Panc1 (cell line): ENCODE measurements around the gene ZBTB20. TPM values are rescaled to one million over a fixed set of nuclear protein-coding genes. Genes with fewer than 3 reads are reported as not detected.

Source experiments
- ATAC-seq: fragments of 200-7000 bp; cut with Tn5 transposase; 2 replicates; pipeline ENCODE4 v1.9.1; 2020; ENCODE audit warnings: mild to moderate bottlenecking, moderate library complexity
- BruUV-seq: library from RNA; stranded (reverse); fragments of 400-500 nt; replicated peaks from 2 replicates; lab custom pipeline; 2021; lab: Mats Ljungman, UMichigan
- CTCF ChIA-PET: fragments of 300-600 bp; sonication (Branson Sonifier 250); formaldehyde crosslinking; loops from one replicate; lab custom pipeline; 2022; ENCODE audit warnings: antibody characterized with exemption; lab: Charles Lee
- POLR2A ChIA-PET: fragments of 300-600 bp; sonication (Branson Sonifier 250); formaldehyde crosslinking; loops from one replicate; lab custom pipeline; 2022; ENCODE audit warnings: antibody characterized with exemption; lab: Charles Lee
- DNase-seq: peaks from one replicate; pipeline ENCODE4 v3.0.0-alpha.2; 2010; ENCODE audit warnings: low read depth, low spot score
- H3K27ac ChIP-seq: 2 replicates; pipeline ENCODE4 v1.5.1; 2011; ENCODE audit warnings: mild to moderate bottlenecking, low read length, inconsistent platforms
- H3K27me3 ChIP-seq: fragments of 200-500 bp; sonication (Bioruptor generic); 2 replicates; pipeline ENCODE4 v1.6.0; 2014; ENCODE audit warnings: low read length, inconsistent platforms; ENCODE audit not compliant: control insufficient read depth, insufficient read depth
- H3K36me3 ChIP-seq: fragments of 200-500 bp; sonication (Bioruptor generic); 2 replicates; pipeline ENCODE4 v1.5.1; 2014; ENCODE audit warnings: inconsistent platforms, mild to moderate bottlenecking, low read length, moderate library complexity; ENCODE audit not compliant: control insufficient read depth, insufficient read depth
- H3K4me1 ChIP-seq: 2 replicates; pipeline ENCODE4 v1.5.1; 2011; ENCODE audit warnings: inconsistent platforms, mild to moderate bottlenecking, low read length, moderate library complexity; ENCODE audit not compliant: control insufficient read depth, insufficient read depth
- H3K4me3 ChIP-seq, 2 experiments: 2 replicates each; pipeline ENCODE4 v1.5.1; 2011 to 2012; ENCODE audit warnings: low read depth in 2 of 2, low read length in 2 of 2, mild to moderate bottlenecking in 2 of 2, inconsistent platforms in 1 of 2, moderate library complexity in 1 of 2
- H3K9me3 ChIP-seq: fragments of 200-500 bp; sonication (Bioruptor generic); 2 replicates; pipeline ENCODE4 v1.5.1; 2014; ENCODE audit warnings: low read depth, mild to moderate bottlenecking, inconsistent platforms, low read length, moderate library complexity; ENCODE audit not compliant: control insufficient read depth, insufficient read depth
- POLR2AphosphoS5 ChIP-seq: IDR thresholded peaks from 2 replicates; pipeline ENCODE4 v1.6.1; 2012; ENCODE audit warnings: mild to moderate bottlenecking, low read depth, low read length, moderate library complexity
- SIN3A ChIP-seq: IDR thresholded peaks from 2 replicates; pipeline ENCODE4 v1.6.1; 2012; ENCODE audit warnings: low read depth, mild to moderate bottlenecking, low read length, moderate library complexity, borderline replicate concordance; ENCODE audit not compliant: insufficient read depth
- TCF7L2 ChIP-seq: IDR thresholded peaks from 2 replicates; pipeline ENCODE4 v1.6.1; 2011; ENCODE audit warnings: mild to moderate bottlenecking, low read depth, low read length, inconsistent platforms
- in situ Hi-C: cut with HindIII; loops from 2 replicates; pipeline ENCODE4 v1.10.0; 2016; ENCODE audit warnings: low sequenced_read_pairs, low pct_unique_long_range_greater_than_20kb
- intact Hi-C: fragments of 100-400 bp; cut with micrococcal nuclease; formaldehyde crosslinking; loops from one replicate; pipeline ENCODE4 v1.10.0; 2022; ENCODE audit not compliant: unreplicated experiment
- total RNA-seq: library from RNA; stranded (reverse); gene quantifications from one replicate; pipeline ENCODE4 v1.2.1, GENCODE V29; 2021; ENCODE audit not compliant: unreplicated experiment
- TF ChIP-seq, protein P1 (sequence below): fragments of 450-650 bp; IDR thresholded peaks from 2 replicates; pipeline ENCODE4 v1.5.1; 2017; ENCODE audit warnings: mild to moderate bottlenecking
- TF ChIP-seq, protein P2 (sequence below), 2 experiments: IDR thresholded peaks; 2 replicates each; pipeline ENCODE4 v1.6.1; 2011 to 2012; ENCODE audit warnings: low read depth in 2 of 2, control low read depth in 1 of 2, low read length in 1 of 2, mild to moderate bottlenecking in 1 of 2, moderate library complexity in 1 of 2; ENCODE audit not compliant: insufficient read depth in 1 of 2

ZBTB20 gene
- total RNA-seq, 1 experiment from 2014 or later: 4.1 TPM

DNA sequence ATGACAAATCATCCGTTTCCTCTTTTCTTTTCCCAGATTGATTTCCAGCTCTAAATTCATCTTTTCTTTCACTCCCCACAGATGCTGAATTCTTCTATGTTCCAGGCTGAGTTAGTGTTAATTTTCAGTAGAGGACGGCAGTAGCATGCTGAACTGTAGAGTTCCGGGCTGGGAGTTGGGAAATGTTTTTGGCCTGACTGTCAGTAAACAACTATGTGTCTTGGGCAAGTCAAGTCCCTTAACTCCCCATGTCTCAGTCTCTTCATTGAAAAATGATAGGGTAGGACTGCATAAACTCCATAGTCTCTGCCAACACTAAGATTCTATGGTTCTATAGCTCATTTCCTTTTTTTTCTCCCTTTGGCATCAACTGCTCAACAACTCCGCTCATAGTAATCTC is 519.3 kb downstream of the ZBTB20 start:
- H3K4me1 ChIP-seq: peaks cover 12% of the 10 kb centered on the region; the same call in 1 of the 2 replicates
- no peaks in the 10 kb centered on the region for H3K9me3 ChIP-seq
- no TSS peak for BruUV-seq
- intact Hi-C loops: no loop called here
- TF ChIP-seq, protein P1, sequence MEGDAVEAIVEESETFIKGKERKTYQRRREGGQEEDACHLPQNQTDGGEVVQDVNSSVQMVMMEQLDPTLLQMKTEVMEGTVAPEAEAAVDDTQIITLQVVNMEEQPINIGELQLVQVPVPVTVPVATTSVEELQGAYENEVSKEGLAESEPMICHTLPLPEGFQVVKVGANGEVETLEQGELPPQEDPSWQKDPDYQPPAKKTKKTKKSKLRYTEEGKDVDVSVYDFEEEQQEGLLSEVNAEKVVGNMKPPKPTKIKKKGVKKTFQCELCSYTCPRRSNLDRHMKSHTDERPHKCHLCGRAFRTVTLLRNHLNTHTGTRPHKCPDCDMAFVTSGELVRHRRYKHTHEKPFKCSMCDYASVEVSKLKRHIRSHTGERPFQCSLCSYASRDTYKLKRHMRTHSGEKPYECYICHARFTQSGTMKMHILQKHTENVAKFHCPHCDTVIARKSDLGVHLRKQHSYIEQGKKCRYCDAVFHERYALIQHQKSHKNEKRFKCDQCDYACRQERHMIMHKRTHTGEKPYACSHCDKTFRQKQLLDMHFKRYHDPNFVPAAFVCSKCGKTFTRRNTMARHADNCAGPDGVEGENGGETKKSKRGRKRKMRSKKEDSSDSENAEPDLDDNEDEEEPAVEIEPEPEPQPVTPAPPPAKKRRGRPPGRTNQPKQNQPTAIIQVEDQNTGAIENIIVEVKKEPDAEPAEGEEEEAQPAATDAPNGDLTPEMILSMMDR: no peak
- TF ChIP-seq POLR2AphosphoS5: no peak
- TF ChIP-seq, protein P2, sequence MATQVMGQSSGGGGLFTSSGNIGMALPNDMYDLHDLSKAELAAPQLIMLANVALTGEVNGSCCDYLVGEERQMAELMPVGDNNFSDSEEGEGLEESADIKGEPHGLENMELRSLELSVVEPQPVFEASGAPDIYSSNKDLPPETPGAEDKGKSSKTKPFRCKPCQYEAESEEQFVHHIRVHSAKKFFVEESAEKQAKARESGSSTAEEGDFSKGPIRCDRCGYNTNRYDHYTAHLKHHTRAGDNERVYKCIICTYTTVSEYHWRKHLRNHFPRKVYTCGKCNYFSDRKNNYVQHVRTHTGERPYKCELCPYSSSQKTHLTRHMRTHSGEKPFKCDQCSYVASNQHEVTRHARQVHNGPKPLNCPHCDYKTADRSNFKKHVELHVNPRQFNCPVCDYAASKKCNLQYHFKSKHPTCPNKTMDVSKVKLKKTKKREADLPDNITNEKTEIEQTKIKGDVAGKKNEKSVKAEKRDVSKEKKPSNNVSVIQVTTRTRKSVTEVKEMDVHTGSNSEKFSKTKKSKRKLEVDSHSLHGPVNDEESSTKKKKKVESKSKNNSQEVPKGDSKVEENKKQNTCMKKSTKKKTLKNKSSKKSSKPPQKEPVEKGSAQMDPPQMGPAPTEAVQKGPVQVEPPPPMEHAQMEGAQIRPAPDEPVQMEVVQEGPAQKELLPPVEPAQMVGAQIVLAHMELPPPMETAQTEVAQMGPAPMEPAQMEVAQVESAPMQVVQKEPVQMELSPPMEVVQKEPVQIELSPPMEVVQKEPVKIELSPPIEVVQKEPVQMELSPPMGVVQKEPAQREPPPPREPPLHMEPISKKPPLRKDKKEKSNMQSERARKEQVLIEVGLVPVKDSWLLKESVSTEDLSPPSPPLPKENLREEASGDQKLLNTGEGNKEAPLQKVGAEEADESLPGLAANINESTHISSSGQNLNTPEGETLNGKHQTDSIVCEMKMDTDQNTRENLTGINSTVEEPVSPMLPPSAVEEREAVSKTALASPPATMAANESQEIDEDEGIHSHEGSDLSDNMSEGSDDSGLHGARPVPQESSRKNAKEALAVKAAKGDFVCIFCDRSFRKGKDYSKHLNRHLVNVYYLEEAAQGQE (IDR thresholded peaks at IDR 0.05; ENCODE audit: insufficient read depth in 1 of 2, low read depth in 2 of 2, low read length in 1 of 2): no peak
- TF ChIP-seq SIN3A: no peak
- TF ChIP-seq TCF7L2: no peak
- no peak overlapping the region for H3K27ac ChIP-seq
- ATAC-seq (no peak), DNase-seq (no peak)
- no peak overlapping the region for H3K4me3 ChIP-seq
- ChIA-PET POLR2A (no interaction called here), CTCF (no interaction called here)
- in situ Hi-C loops: no loop called here
- H3K27me3 ChIP-seq: no peaks in the 10 kb centered on the region
- H3K36me3 ChIP-seq: no peaks in the 10 kb centered on the region

DNA sequence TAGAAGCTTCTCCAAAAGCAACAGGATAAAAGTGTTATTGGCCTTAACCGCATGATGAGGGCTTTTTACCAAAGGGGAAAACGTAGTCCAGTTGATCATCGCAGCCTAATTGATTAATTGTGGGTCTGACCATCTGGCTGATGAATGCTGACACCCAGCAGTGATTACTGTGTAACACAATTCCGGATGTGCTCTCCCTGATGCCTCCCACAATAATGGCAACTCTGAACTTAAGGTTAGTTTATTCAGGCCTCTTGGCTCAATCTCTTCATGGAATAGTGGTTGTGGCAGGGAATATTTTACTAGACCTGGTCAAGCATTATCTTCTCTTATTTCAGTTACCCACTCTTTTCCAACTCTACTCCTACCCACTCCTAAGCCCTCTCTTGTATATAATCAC is 520.3 kb downstream of the ZBTB20 start:
- Histone ChIP-seq H3K36me3 (no peaks in the 10 kb centered on the region), H3K27me3 (no peaks in the 10 kb centered on the region), H3K4me1 (peaks cover 12% of the 10 kb centered on the region; the same call in 1 of the 2 replicates), H3K27ac (no peak overlapping the region), H3K4me3 (no peak overlapping the region), H3K9me3 (no peaks in the 10 kb centered on the region)
- ChIA-PET POLR2A (no interaction called here), CTCF (no interaction called here)
- BruUV-seq: no TSS peak
- in situ Hi-C loops: no loop called here
- intact Hi-C loops: no loop called here
- DNase-seq (no peak), ATAC-seq (no peak)
- TF ChIP-seq SIN3A: no peak
- TF ChIP-seq, protein P2 (IDR thresholded peaks at IDR 0.05; ENCODE audit: insufficient read depth in 1 of 2, low read depth in 2 of 2, low read length in 1 of 2): no peak
- TF ChIP-seq, protein P1: no peak
- TF ChIP-seq POLR2AphosphoS5: no peak
- no peak for TF ChIP-seq TCF7L2
